Coronary artery (tissue), 2 donors: ENCODE data around the gene GPC6.

ENCODE experiments used
- DNase-seq: peaks from one replicate; pipeline ENCODE4 v3.0.0-alpha.2; 2017; ENCODE audit warnings: low spot score
- H3K27ac ChIP-seq, 2 donors: fragments of 200-600 bp; sonication (generic); one replicate each; pipeline ENCODE4 v1.5.1; 2016 to 2019
- H3K4me3 ChIP-seq: fragments of 200-600 bp; sonication (generic); 2 replicates; pipeline ENCODE4 v1.5.1; 2016; ENCODE audit warnings: mild to moderate bottlenecking, moderate library complexity
- CTCF ChIP-seq: fragments of 200-600 bp; sonication (generic); IDR thresholded peaks from one replicate; pipeline ENCODE4 v1.5.1; 2019; ENCODE audit warnings: antibody characterized with exemption

Gene GPC6

DNA sequence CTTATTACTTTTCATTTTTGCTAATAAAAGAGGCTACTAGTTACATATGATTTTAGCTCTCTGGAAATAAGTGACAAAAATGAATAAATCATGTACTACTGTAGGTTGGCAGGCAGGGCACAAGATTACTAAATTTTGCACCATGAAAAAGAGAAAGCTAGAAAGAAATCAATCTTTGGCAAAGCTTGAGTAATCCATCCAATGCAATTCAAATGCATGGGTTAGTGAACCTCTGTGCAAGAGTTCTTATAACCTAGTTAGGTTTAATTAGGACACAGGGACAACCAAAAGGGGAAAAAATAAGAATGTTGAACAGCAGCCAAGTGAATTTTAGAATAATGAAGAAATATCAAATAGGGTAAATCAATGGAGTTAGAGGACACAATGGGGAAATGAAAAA is 947.4 kb downstream of the GPC6 start:
- no peak overlapping the region for H3K27ac ChIP-seq
- TF ChIP-seq CTCF, result no peak
- H3K4me3 ChIP-seq, result no peak overlapping the region
- DNase-seq, result no peak

- H3K4me3 ChIP-seq, result no peak overlapping the region
- H3K27ac ChIP-seq, result no peak overlapping the region
- TF ChIP-seq CTCF, result no peak
- no peak for DNase-seq
Measured at GRCh38 chr13:94175076-94175475, 948.5 kb downstream of the GPC6 start.

DNA sequence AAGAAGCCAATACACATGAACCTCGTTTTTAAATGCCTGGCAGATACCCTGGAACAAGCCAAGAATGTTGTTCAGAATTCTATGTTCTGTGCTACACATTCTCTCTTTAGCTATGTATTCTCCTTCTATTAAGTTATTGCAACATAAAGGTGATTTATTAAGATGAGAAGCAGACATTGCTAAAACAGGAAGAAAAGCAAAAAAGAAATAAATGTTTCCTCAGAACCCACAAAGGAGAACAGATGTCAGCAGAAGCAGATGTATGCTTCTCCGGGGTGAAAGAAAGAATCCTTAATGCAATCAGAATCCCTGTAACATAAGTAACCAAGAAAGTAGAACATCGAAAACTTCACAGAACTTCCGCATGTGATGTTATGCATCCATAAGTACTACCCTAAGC is 950.0 kb downstream of the GPC6 start:
- TF ChIP-seq CTCF, result no peak
- H3K4me3 ChIP-seq, result no peak overlapping the region
- H3K27ac ChIP-seq, result no peak overlapping the region
- DNase-seq, result no peak

GRCh38 chr13:94177041-94177440 is 950.4 kb downstream of the GPC6 start:
- no peak overlapping the region for H3K27ac ChIP-seq
- H3K4me3 ChIP-seq, result no peak overlapping the region
- no peak for TF ChIP-seq CTCF
- no peak for DNase-seq

GRCh38 chr13:94178625-94179244 is 952.1 kb downstream of the GPC6 start:
- no peak for DNase-seq
- no peak for TF ChIP-seq CTCF
- no peak overlapping the region for H3K4me3 ChIP-seq
- H3K27ac ChIP-seq, result no peak overlapping the region

DNA sequence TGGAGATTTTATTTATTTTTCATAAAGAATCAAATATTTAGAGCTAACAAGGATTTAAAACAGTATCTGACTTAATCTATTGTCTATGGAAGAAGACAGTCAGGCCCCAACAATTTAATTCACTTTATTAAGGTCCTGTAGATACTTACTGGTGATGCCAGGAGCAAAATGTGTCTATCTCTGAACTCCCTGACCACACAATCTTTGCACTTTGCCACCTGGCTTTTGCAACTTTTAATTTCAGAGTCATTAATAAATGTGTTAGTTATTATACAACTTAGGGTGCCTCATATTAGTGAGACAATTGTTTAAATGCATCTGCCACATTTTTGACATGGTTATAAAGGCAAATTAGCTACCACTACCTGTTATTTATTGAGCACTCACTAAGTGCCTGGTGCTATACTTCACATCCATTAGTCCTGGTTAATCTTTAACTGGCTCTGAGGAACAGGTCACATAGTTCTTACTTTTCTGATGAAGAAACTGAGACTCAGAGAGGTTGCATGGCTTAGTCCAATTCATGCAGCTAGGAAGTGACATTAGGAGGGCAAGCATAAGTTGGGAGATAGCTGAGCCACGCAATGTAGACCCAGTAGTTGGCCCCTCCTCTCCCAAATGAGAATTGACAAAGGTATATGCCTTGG is 955.0 kb downstream of the GPC6 start:
- no peak overlapping the region for H3K4me3 ChIP-seq
- H3K27ac ChIP-seq, result no peak overlapping the region
- no peak for DNase-seq
- no peak for TF ChIP-seq CTCF

DNA sequence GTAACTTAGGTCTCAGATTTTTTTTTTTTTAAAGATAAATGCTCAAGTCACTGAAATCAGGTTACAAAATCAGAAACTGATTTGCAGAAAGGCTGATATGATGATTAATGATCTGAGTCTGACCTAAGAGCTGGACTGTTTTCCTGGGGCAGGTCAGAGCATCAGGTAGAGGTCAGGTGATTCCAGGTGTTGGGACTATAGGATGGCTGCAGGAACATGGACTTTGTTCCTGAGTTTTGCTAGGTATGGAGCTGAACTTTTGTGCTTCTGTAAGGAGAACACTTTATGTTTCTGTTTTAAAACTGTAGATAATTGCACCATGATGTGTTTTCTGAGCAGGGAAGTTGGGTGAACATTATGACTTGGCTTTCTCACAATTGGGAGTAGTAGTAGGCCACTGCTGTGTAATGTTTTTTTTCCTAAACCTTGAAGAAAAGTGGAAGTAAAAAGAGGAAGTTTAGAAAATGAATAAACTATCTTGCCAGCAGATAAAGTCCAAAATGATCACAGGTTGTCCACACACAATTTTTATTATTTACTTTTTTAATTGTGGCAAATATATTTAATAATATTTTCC is 955.7 kb downstream of the GPC6 start:
- TF ChIP-seq CTCF, result no peak
- Histone ChIP-seq H3K4me3 (no peak overlapping the region), H3K27ac (no peak overlapping the region)
- no peak for DNase-seq
